Hepatocyte (in vitro differentiated cells): Measurements from ENCODE around the gene MINDY2. TPM values are rescaled to one million over a fixed set of nuclear protein-coding genes. Genes with fewer than 3 reads are reported as not detected.
"Not testable (repeated sequence)": the region's sequence is repeated elsewhere in the genome, so short reads cannot be mapped to it uniquely, and the experiment has no call there.

ENCODE experiments used
- DNase-seq: peaks from one replicate; pipeline ENCODE4 v3.0.0-alpha.2; 2016; ENCODE audit warnings: low spot score
- H2AFZ ChIP-seq: fragments of 200-600 bp; sonication (generic); 2 replicates; pipeline ENCODE4 v1.6.0; 2016; ENCODE audit warnings: antibody characterized with exemption, mild to moderate bottlenecking
- H3K27ac ChIP-seq: fragments of 200-600 bp; sonication (generic); 2 replicates; pipeline ENCODE4 v1.5.1; 2016; ENCODE audit warnings: mild to moderate bottlenecking
- H3K27me3 ChIP-seq: fragments of 200-600 bp; sonication (generic); 2 replicates; pipeline ENCODE4 v1.6.1; 2016
- H3K36me3 ChIP-seq: fragments of 200-600 bp; sonication (generic); replicated peaks from 2 replicates; pipeline ENCODE4 v1.5.1; 2016; ENCODE audit warnings: low read depth; ENCODE audit not compliant: insufficient read depth
- H3K4me1 ChIP-seq: fragments of 200-600 bp; sonication (generic); 2 replicates; pipeline ENCODE4 v1.5.1; 2016; ENCODE audit warnings: mild to moderate bottlenecking, moderate library complexity; ENCODE audit not compliant: insufficient read depth
- H3K4me2 ChIP-seq: fragments of 200-600 bp; sonication (generic); 2 replicates; pipeline ENCODE4 v1.6.0; 2016
- H3K4me3 ChIP-seq: fragments of 200-600 bp; sonication (generic); 2 replicates; pipeline ENCODE4 v1.5.1; 2016; ENCODE audit warnings: mild to moderate bottlenecking
- H3K79me2 ChIP-seq: fragments of 200-600 bp; sonication (generic); 2 replicates; pipeline ENCODE4 v1.6.0; 2017; ENCODE audit warnings: mild to moderate bottlenecking
- H3K9me2 ChIP-seq: fragments of 200-600 bp; sonication (generic); replicated peaks from 2 replicates; pipeline ENCODE4 v1.6.0; 2017; ENCODE audit warnings: mild to moderate bottlenecking; ENCODE audit not compliant: insufficient read depth
- H3K9me3 ChIP-seq: fragments of 200-600 bp; sonication (generic); 2 replicates; pipeline ENCODE4 v1.5.1; 2016; ENCODE audit warnings: low read depth, mild to moderate bottlenecking
- H4K20me1 ChIP-seq: fragments of 200-600 bp; sonication (generic); 2 replicates; pipeline ENCODE4 v1.6.0; 2016; ENCODE audit warnings: mild to moderate bottlenecking; ENCODE audit not compliant: insufficient read depth, poor library complexity, severe bottlenecking
- CTCF ChIP-seq: fragments of 200-600 bp; sonication (generic); IDR thresholded peaks from 2 replicates; pipeline ENCODE4 v1.5.1; 2016; ENCODE audit warnings: antibody characterized with exemption, mild to moderate bottlenecking; ENCODE audit not compliant: poor library complexity
- EZH2 ChIP-seq: fragments of 200-600 bp; sonication (generic); IDR thresholded peaks from 2 replicates; pipeline ENCODE4 v1.6.1; 2016; ENCODE audit warnings: antibody characterized with exemption, mild to moderate bottlenecking, borderline replicate concordance
- EZH2phosphoT487 ChIP-seq: fragments of 200-600 bp; sonication (generic); IDR thresholded peaks from one replicate; pipeline ENCODE4 v1.6.1; 2018; ENCODE audit warnings: antibody characterized with exemption, mild to moderate bottlenecking, low read depth, moderate library complexity; ENCODE audit not compliant: unreplicated experiment, severe bottlenecking
- WGBS: methylation state at CpG from one replicate; pipeline ENCODE4 v1.1.6; 2016; ENCODE audit warnings: low lambda C conversion rate; ENCODE audit errors: missing lambda C conversion rate; 5-methylcytosine and 5-hydroxymethylcytosine counted together
- polyA plus RNA-seq: library from polyadenylated mRNA; unstranded; fragments of >200 nt; fragmentation: Nextera tagmentation; extraction: Ambion mirVana; gene quantifications from 2 replicates; pipeline ENCODE4 v1.2.1, GENCODE V29; 2016
- total RNA-seq: library from RNA; depleted of rRNA; stranded (reverse); fragments of >200 nt; gene quantifications from 2 replicates; pipeline ENCODE4 v1.2.3, GENCODE V29; 2014

The MINDY2 gene
- total and polyA plus RNA-seq, 2 experiments from 2014 or later: 19.3 to 32.3 TPM

- H3K27ac ChIP-seq: no peak overlapping the region
- H3K4me2 ChIP-seq: no peak overlapping the region
- TF ChIP-seq EZH2: no peak
- TF ChIP-seq EZH2phosphoT487: no peak
- TF ChIP-seq CTCF: no peak
- no peaks in the 10 kb centered on the region for H3K9me3 ChIP-seq
- H2AFZ ChIP-seq: no peak overlapping the region
- H3K79me2 ChIP-seq: no peaks in the 10 kb centered on the region
- no peaks in the 10 kb centered on the region for H3K9me2 ChIP-seq
- DNase-seq: no peak
- H3K27me3 ChIP-seq: no peaks in the 10 kb centered on the region
- no peaks in the 10 kb centered on the region for H4K20me1 ChIP-seq
- H3K36me3 ChIP-seq: no peaks in the 10 kb centered on the region
- no peaks in the 10 kb centered on the region for H3K4me1 ChIP-seq
- H3K4me3 ChIP-seq: no peak overlapping the region
Measured at GRCh38 chr15:58856086-58856485, 85.0 kb downstream of the MINDY2 start.

- H3K9me2 ChIP-seq, H3K27me3 ChIP-seq, H2AFZ ChIP-seq, H3K36me3 ChIP-seq, H3K4me3 ChIP-seq, H3K79me2 ChIP-seq, H3K9me3 ChIP-seq, H3K27ac ChIP-seq, H3K4me2 ChIP-seq, H4K20me1 ChIP-seq, H3K4me1 ChIP-seq, DNase-seq: not testable (repeated sequence)
- WGBS: 39% methylated on average over 1 of the region's 1 CpG
Measured at GRCh38 chr15:58856621-58857020, 85.5 kb downstream of the MINDY2 start.

- WGBS: 83% methylated on average over 2 of the region's 2 CpGs
- H3K9me3 ChIP-seq: no peaks in the 10 kb centered on the region
- DNase-seq: no peak
Measured at GRCh38 chr15:58862326-58862725, 91.2 kb downstream of the MINDY2 start.

More at GRCh38 chr15:58862326-58862725, 91.2 kb downstream of the MINDY2 start:
- TF ChIP-seq EZH2 (no peak), EZH2phosphoT487 (no peak), CTCF (no peak)
- no peaks in the 10 kb centered on the region for H3K4me1 ChIP-seq
- no peaks in the 10 kb centered on the region for H3K79me2 ChIP-seq
- no peaks in the 10 kb centered on the region for H3K9me2 ChIP-seq
- no peak overlapping the region for H3K27ac ChIP-seq
- H2AFZ ChIP-seq: no peak overlapping the region
- H4K20me1 ChIP-seq: no peaks in the 10 kb centered on the region
- H3K36me3 ChIP-seq: no peaks in the 10 kb centered on the region
- H3K4me2 ChIP-seq: no peak overlapping the region
- H3K4me3 ChIP-seq: no peak overlapping the region
- H3K27me3 ChIP-seq: no peaks in the 10 kb centered on the region
